Mononuclear cell (primary cell): ENCODE data around the gene PRMT3. TPM values are rescaled to one million over a fixed set of nuclear protein-coding genes. Genes with fewer than 3 reads are reported as not detected.
"Not testable (repeated sequence)": the region's sequence is repeated elsewhere in the genome, so short reads cannot be mapped to it uniquely, and the experiment has no call there.

Experiments used
- H3K27me3 ChIP-seq: 2 replicates; pipeline ENCODE4 v1.6.0; 2011; ENCODE audit warnings: low read length, control low read depth; ENCODE audit not compliant: insufficient read depth
- H3K4me1 ChIP-seq: 2 replicates; pipeline ENCODE4 v1.5.1; 2011; ENCODE audit warnings: mild to moderate bottlenecking, low read length, control low read depth; ENCODE audit not compliant: insufficient read depth
- H3K4me3 ChIP-seq: 2 replicates; pipeline ENCODE4 v1.5.1; 2011; ENCODE audit warnings: mild to moderate bottlenecking, low read length, moderate library complexity
- H3K9me3 ChIP-seq: 2 replicates; pipeline ENCODE4 v1.5.1; 2011; ENCODE audit warnings: low read depth, mild to moderate bottlenecking, control low read depth, low read length
- total RNA-seq: library from RNA; depleted of rRNA; stranded (reverse); fragments of >200 nt; gene quantifications from one replicate; pipeline ENCODE4 v1.2.3, GENCODE V29; 2012

Gene PRMT3
- total RNA-seq, 1 donor = 15.8 TPM

DNA sequence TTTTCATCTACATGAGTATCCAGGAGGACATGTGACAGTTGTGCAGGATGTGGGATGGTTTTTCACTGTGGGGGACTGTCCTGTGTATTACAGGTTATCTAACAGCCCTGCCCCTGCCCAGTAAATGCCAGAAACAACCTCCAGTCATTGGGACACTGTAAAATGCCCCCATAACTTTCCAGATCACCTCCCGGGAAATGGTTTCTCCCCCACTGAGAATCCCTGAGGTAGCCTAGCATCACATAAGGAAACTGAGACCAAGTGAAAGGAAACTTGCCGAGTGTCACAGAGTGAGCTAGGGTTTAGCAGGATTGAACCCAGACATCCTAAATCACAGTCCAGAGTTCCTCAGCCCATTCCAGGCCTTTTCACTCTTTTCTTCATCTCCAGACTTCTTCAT is 163.6 kb downstream of the PRMT3 start:
- Histone ChIP-seq H3K27me3 (no peaks in the 10 kb centered on the region), H3K9me3 (no peaks in the 10 kb centered on the region), H3K4me3 (no peak overlapping the region), H3K4me1 (no peaks in the 10 kb centered on the region)

DNA sequence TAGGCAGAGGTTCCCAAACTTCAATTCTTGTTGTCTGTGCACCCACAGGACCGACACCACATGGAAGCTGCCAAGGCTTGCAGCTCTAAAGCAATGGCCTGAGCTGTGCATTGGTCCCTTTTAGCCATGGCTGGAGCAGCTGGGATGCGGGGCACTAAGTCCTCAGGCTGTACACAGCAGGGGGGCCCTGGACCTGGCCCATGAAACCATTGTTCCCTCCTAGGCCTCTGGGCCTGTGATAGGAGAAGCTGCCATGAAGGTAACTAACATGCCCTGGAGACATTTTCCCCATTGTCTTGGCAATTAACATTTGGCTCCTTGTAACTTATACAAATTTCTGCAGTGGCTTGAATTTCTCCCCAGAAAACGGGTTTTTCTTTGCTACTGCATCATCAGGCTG is 168.3 kb downstream of the PRMT3 start:
- Histone ChIP-seq H3K4me1 (no peaks in the 10 kb centered on the region), H3K9me3 (no peaks in the 10 kb centered on the region), H3K4me3 (no peak overlapping the region), H3K27me3 (no peaks in the 10 kb centered on the region)

DNA sequence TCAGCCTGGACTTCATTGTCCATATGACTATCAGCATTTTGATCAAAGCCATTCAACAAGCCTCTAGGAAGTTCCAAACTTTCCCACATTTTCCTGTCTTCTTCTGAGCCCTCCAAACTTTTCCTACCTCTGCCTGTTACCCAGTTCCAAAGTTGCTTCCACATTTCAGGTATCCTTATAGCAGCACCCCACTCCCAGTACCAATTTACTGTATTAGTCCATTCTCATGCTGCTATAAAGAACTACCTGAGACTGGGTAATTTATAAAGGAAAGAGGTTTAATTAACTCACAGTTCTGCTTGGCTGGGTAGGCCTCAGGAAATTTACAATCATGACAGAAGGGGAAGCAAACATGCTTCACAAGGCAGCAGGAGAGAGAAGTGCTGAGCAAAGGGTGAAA is 168.9 kb downstream of the PRMT3 start:
- H3K9me3 ChIP-seq, H3K4me3 ChIP-seq, H3K4me1 ChIP-seq, H3K27me3 ChIP-seq: not testable (repeated sequence)

DNA sequence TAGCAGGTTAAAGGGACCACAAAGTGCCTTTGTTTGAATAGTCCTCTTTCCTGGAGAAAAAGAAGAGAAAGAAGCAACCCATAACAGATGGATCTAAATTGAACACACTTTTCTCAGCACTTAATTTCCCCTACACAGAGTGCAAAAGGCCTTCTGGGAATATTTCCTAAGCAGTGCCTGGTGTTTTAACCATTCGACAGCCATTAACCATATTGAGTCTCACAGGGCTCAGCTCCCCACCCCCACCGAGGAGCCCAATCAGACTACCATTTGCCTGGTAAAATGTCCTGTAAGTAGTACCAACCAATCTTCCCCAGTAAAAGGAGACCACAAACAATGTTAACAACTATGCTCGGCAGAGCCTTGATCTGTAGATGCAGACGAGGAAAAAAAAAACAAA is 171.2 kb downstream of the PRMT3 start:
- H3K4me3 ChIP-seq = no peak overlapping the region
- H3K27me3 ChIP-seq = no peaks in the 10 kb centered on the region
- no peaks in the 10 kb centered on the region for H3K9me3 ChIP-seq
- no peaks in the 10 kb centered on the region for H3K4me1 ChIP-seq

Other genes with a start within 250 kb of the PRMT3 start
- gene DBX1, start 227.2 kb upstream of the PRMT3 start, total RNA-seq = not detected
- 20.3 TPM for gene HTATIP2, start 24.0 kb upstream of the PRMT3 start, total RNA-seq
- gene SLC6A5, start 211.9 kb downstream of the PRMT3 start, total RNA-seq = not detected